ACHN (cell line): Measurements from ENCODE around the gene OSBPL10.
"Not testable (repeated sequence)": the region's sequence is repeated elsewhere in the genome, so short reads cannot be mapped to it uniquely, and the experiment has no call there.

Experiments used
- DNase-seq: peaks from one replicate; pipeline ENCODE4 v3.0.0-alpha.2; 2015
- in situ Hi-C: cut with HindIII; loops from 2 replicates; pipeline ENCODE4 v1.10.0; 2017; ENCODE audit warnings: low sequenced_read_pairs, low pct_ligation_motif_present, low pct_unique_long_range_greater_than_20kb

The OSBPL10 gene

GRCh38 chr3:31879365-31879764, 101.7 kb downstream of the OSBPL10 start:
- in situ Hi-C loops, result no loop called here
- no peak for DNase-seq

- in situ Hi-C loops, result no loop called here
- DNase-seq, result no peak
These were observed 102.7 kb downstream of the OSBPL10 start for GRCh38 chr3:31878231-31878838.

GRCh38 chr3:31876331-31876730, 104.7 kb downstream of the OSBPL10 start:
- DNase-seq, result peak; percentile 84

GRCh38 chr3:31875437-31875836, 105.6 kb downstream of the OSBPL10 start:
- in situ Hi-C loops, result no loop called here
- DNase-seq, result no peak

More at GRCh38 chr3:31876331-31876730, 104.7 kb downstream of the OSBPL10 start:
- in situ Hi-C loops, result no loop called here

GRCh38 chr3:31873254-31873820, 107.7 kb downstream of the OSBPL10 start:
- no peak for DNase-seq
- in situ Hi-C loops, result no loop called here

- no peak for DNase-seq
- in situ Hi-C loops, result no loop called here
These were observed 109.0 kb downstream of the OSBPL10 start for GRCh38 chr3:31871939-31872507.

- in situ Hi-C loops, DNase-seq: not testable (repeated sequence)
These were observed 111.0 kb downstream of the OSBPL10 start for GRCh38 chr3:31870111-31870510.

GRCh38 chr3:31868236-31868635, 112.8 kb downstream of the OSBPL10 start:
- no peak for DNase-seq

GRCh38 chr3:31862666-31863279, 118.3 kb downstream of the OSBPL10 start:
- no peak for DNase-seq
- in situ Hi-C loops, result no loop called here

More at GRCh38 chr3:31868236-31868635, 112.8 kb downstream of the OSBPL10 start:
- in situ Hi-C loops, result no loop called here

- no peak for DNase-seq
- in situ Hi-C loops, result no loop called here
These were observed 119.2 kb downstream of the OSBPL10 start for GRCh38 chr3:31861826-31862225.

GRCh38 chr3:31860642-31861041, 120.4 kb downstream of the OSBPL10 start:
- DNase-seq, in situ Hi-C loops: not testable (repeated sequence)

GRCh38 chr3:31859245-31859644, 121.8 kb downstream of the OSBPL10 start:
- in situ Hi-C loops, result no loop called here
- DNase-seq, result no peak

GRCh38 chr3:31858439-31858838, 122.6 kb downstream of the OSBPL10 start:
- in situ Hi-C loops, result no loop called here
- DNase-seq, result peak; percentile 13

GRCh38 chr3:31853580-31853979, 127.5 kb downstream of the OSBPL10 start:
- in situ Hi-C loops, result no loop called here
- DNase-seq, result no peak

GRCh38 chr3:31851278-31851677, 129.8 kb downstream of the OSBPL10 start:
- in situ Hi-C loops, result no loop called here
- DNase-seq, result no peak

GRCh38 chr3:31848911-31849310, 132.2 kb downstream of the OSBPL10 start:
- no peak for DNase-seq
- in situ Hi-C loops, result no loop called here

GRCh38 chr3:31848163-31848818, 132.8 kb downstream of the OSBPL10 start:
- in situ Hi-C loops, result no loop called here
- no peak for DNase-seq

- no peak for DNase-seq
- in situ Hi-C loops, result no loop called here
These were observed 133.3 kb downstream of the OSBPL10 start for GRCh38 chr3:31847760-31848159.

- DNase-seq, result no peak
- in situ Hi-C loops, result no loop called here
These were observed 139.5 kb downstream of the OSBPL10 start for GRCh38 chr3:31841515-31841914.
